K562 (cell line): ENCODE results near the gene MAPK8IP1. TPM values are rescaled to one million over a fixed set of nuclear protein-coding genes. Genes with fewer than 3 reads are reported as not detected.

Source experiments
- BRCA1 ChIP-seq, 2 experiments: fragments of 450-650 bp in 1 of 2; sonication (generic) in 1 of 2; formaldehyde crosslinking in 1 of 2; IDR thresholded peaks; 2 replicates each; pipeline versions ENCODE4 v1.5.0 to v1.6.1; 2017 to 2020; ENCODE audit warnings: mild to moderate bottlenecking in 1 of 2, missing genetic modification reagents in 1 of 2
- CXXC5 ChIP-seq: fragments of 250-450 bp; sonication (Bioruptor Pico); IDR thresholded peaks from 2 replicates; pipeline ENCODE4 v1.8.0; 2022; ENCODE audit warnings: inconsistent platforms, mild to moderate bottlenecking, moderate library complexity
- GTF2E2 ChIP-seq: fragments of 200-800 bp; sonication (Bioruptor generic); IDR thresholded peaks from 2 replicates; pipeline ENCODE4 v1.6.1; 2016; ENCODE audit warnings: missing genetic modification characterization, missing compliant biosample characterization
- NR1H2 ChIP-seq: sonication (generic); formaldehyde crosslinking; IDR thresholded peaks from 2 replicates; pipeline ENCODE4 v1.4.0; 2020; ENCODE audit warnings: mild to moderate bottlenecking, missing genetic modification reagents
- NRF1 ChIP-seq, 2 experiments: fragments of 450-650 bp; IDR thresholded peaks in 1 of 2; conservative IDR thresholded peaks in 1 of 2; 2 replicates each; pipeline ENCODE4 v1.6.1; 2014; ENCODE audit warnings: mild to moderate bottlenecking in 2 of 2
- POU5F1 ChIP-seq: fragments of 150-350 bp; IDR thresholded peaks from 2 replicates; pipeline ENCODE4 v1.6.1; 2014; ENCODE audit warnings: borderline replicate concordance, low read length, low read depth, mild to moderate bottlenecking; ENCODE audit not compliant: partially characterized antibody
- SMARCB1 ChIP-seq: IDR thresholded peaks from 2 replicates; pipeline ENCODE4 v1.6.1; 2011; ENCODE audit warnings: improper control_type of control experiment, low read depth; ENCODE audit not compliant: insufficient read length
- TAL1 ChIP-seq: fragments of 450-650 bp; IDR thresholded peaks from 2 replicates; pipeline ENCODE4 v1.6.1; 2016; ENCODE audit warnings: mild to moderate bottlenecking
- TBP ChIP-seq: optimal IDR thresholded peaks from 2 replicates; pipeline ENCODE3; 2011; ENCODE audit warnings: low read depth, low read length, improper control_type of control experiment
- ZNF282 ChIP-seq: sonication (generic); formaldehyde crosslinking; IDR thresholded peaks from 2 replicates; pipeline ENCODE4 v1.8.1; 2023; ENCODE audit warnings: missing genetic modification reagents
- polyA plus RNA-seq, 8 experiments: library from polyadenylated mRNA; depleted of rRNA in 4 of 8; stranded (reverse) in 5 of 8; unstranded in 3 of 8; fragments of >200 nt; fragmentation: Nextera tagmentation in 2 of 8; fragmentation: Illumina TruSeq in 1 of 8; extraction: Ambion mirVana in 2 of 8; extraction: Trizol in 1 of 8; gene quantifications; 2 replicates each; pipeline versions ENCODE4 v1.2.1 to v1.2.3, GENCODE V29; 2011 to 2014; ENCODE audit warnings: inconsistent platforms in 1 of 8, missing spikeins in 1 of 8
- total RNA-seq, 7 experiments: library from RNA; depleted of rRNA in 6 of 7; stranded (reverse); fragments of >200 nt in 6 of 7; fragmentation: Illumina TruSeq in 2 of 7; extraction: Trizol in 2 of 7; gene quantifications; 2 replicates each; pipeline versions ENCODE4 v1.2.1 to v1.2.3, GENCODE V29; 2011 to 2021; ENCODE audit warnings: low replicate concordance in 1 of 7
- TF ChIP-seq, protein P1 (sequence below): sonication (generic); formaldehyde crosslinking; IDR thresholded peaks from 2 replicates; pipeline ENCODE4 v1.8.1; 2023; ENCODE audit warnings: missing genetic modification reagents, mild to moderate bottlenecking, borderline replicate concordance
- TF ChIP-seq, protein P2 (sequence below): fragments of 250-450 bp; sonication (Bioruptor Pico); IDR thresholded peaks from 2 replicates; pipeline ENCODE4 v1.5.0; 2020; ENCODE audit warnings: mild to moderate bottlenecking
- TF ChIP-seq, protein P3 (sequence below): fragments of 450-650 bp; IDR thresholded peaks from 2 replicates; pipeline ENCODE4 v1.7.0; 2016; ENCODE audit warnings: borderline replicate concordance

The MAPK8IP1 gene
- total and polyA plus RNA-seq, 9 of the 15 experiments (the other 6 are each of a cell fraction or from before 2014, with no cell fraction given), result 0.13 to 6.9 (median 2.5) TPM

GRCh38 chr11:45846974-45847910 lies 38.2 kb upstream of the MAPK8IP1 start, which contains the start of gene CRY2 (continued):
- TF ChIP-seq, protein P1, sequence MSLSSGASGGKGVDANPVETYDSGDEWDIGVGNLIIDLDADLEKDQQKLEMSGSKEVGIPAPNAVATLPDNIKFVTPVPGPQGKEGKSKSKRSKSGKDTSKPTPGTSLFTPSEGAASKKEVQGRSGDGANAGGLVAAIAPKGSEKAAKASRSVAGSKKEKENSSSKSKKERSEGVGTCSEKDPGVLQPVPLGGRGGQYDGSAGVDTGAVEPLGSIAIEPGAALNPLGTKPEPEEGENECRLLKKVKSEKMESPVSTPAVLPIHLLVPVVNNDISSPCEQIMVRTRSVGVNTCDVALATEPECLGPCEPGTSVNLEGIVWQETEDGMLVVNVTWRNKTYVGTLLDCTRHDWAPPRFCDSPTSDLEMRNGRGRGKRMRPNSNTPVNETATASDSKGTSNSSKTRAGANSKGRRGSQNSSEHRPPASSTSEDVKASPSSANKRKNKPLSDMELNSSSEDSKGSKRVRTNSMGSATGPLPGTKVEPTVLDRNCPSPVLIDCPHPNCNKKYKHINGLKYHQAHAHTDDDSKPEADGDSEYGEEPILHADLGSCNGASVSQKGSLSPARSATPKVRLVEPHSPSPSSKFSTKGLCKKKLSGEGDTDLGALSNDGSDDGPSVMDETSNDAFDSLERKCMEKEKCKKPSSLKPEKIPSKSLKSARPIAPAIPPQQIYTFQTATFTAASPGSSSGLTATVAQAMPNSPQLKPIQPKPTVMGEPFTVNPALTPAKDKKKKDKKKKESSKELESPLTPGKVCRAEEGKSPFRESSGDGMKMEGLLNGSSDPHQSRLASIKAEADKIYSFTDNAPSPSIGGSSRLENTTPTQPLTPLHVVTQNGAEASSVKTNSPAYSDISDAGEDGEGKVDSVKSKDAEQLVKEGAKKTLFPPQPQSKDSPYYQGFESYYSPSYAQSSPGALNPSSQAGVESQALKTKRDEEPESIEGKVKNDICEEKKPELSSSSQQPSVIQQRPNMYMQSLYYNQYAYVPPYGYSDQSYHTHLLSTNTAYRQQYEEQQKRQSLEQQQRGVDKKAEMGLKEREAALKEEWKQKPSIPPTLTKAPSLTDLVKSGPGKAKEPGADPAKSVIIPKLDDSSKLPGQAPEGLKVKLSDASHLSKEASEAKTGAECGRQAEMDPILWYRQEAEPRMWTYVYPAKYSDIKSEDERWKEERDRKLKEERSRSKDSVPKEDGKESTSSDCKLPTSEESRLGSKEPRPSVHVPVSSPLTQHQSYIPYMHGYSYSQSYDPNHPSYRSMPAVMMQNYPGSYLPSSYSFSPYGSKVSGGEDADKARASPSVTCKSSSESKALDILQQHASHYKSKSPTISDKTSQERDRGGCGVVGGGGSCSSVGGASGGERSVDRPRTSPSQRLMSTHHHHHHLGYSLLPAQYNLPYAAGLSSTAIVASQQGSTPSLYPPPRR (CRISPR knock-in tag), result 0 out of 2 replicates have a peak, but pooled peaks have one; percentile 28
- TF ChIP-seq CXXC5 (CRISPR knock-in tag), result peak; percentile 70
- no peak for TF ChIP-seq GTF2E2 (tag)
- TF ChIP-seq, protein P2, sequence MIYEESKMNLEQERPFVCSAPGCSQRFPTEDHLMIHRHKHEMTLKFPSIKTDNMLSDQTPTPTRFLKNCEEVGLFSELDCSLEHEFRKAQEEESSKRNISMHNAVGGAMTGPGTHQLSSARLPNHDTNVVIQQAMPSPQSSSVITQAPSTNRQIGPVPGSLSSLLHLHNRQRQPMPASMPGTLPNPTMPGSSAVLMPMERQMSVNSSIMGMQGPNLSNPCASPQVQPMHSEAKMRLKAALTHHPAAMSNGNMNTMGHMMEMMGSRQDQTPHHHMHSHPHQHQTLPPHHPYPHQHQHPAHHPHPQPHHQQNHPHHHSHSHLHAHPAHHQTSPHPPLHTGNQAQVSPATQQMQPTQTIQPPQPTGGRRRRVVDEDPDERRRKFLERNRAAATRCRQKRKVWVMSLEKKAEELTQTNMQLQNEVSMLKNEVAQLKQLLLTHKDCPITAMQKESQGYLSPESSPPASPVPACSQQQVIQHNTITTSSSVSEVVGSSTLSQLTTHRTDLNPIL, result no peak
- TF ChIP-seq BRCA1 (IDR thresholded peaks at IDR 0.05), result no peak
- TF ChIP-seq BRCA1 (CRISPR knock-in tag; IDR thresholded peaks at IDR 0.05), result no peak
- peak; percentile 93 for TF ChIP-seq ZNF282 (CRISPR knock-in tag)
- peak; percentile 94 for TF ChIP-seq TBP
- 0 out of 2 replicates have a peak, but pooled peaks have one; percentile 91 for TF ChIP-seq NR1H2
- TF ChIP-seq TAL1, result no peak
- TF ChIP-seq, protein P3, sequence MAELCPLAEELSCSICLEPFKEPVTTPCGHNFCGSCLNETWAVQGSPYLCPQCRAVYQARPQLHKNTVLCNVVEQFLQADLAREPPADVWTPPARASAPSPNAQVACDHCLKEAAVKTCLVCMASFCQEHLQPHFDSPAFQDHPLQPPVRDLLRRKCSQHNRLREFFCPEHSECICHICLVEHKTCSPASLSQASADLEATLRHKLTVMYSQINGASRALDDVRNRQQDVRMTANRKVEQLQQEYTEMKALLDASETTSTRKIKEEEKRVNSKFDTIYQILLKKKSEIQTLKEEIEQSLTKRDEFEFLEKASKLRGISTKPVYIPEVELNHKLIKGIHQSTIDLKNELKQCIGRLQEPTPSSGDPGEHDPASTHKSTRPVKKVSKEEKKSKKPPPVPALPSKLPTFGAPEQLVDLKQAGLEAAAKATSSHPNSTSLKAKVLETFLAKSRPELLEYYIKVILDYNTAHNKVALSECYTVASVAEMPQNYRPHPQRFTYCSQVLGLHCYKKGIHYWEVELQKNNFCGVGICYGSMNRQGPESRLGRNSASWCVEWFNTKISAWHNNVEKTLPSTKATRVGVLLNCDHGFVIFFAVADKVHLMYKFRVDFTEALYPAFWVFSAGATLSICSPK, result no peak
- no peak for TF ChIP-seq SMARCB1
- TF ChIP-seq NRF1 (conservative IDR thresholded peaks at IDR 0.05 in 1 of 2, IDR thresholded peaks at IDR 0.05 in 1 of 2), result peak; percentile 74 to 77
- TF ChIP-seq POU5F1, result no peak
